BJ (cell line): ENCODE data around the gene SWAP70. TPM values are rescaled to one million over a fixed set of nuclear protein-coding genes. Genes with fewer than 3 reads are reported as not detected.

Experiments
- CTCF ChIA-PET: fragments of 350-600 bp; formaldehyde crosslinking; extraction: SDS; loops from one replicate; lab custom pipeline; 2021; ENCODE audit warnings: antibody characterized with exemption, inconsistent platforms; lab: Yijun Ruan, JAX
- POLR2A ChIA-PET: fragments of 300-600 bp; sonication (Branson Sonifier 250); formaldehyde crosslinking; extraction: SDS; loops from one replicate; lab custom pipeline; 2021; ENCODE audit warnings: antibody characterized with exemption; lab: Charles Lee
- DNase-seq: peaks from one replicate; pipeline ENCODE4 v3.0.0-alpha.2; 2011; ENCODE audit warnings: low read depth
- H3K27me3 ChIP-seq: 2 replicates; pipeline ENCODE4 v1.6.0; 2011; ENCODE audit warnings: low read length; ENCODE audit not compliant: control insufficient read depth, insufficient read depth
- H3K36me3 ChIP-seq: 2 replicates; pipeline ENCODE4 v1.5.1; 2011; ENCODE audit warnings: low read length; ENCODE audit not compliant: control insufficient read depth, insufficient read depth
- H3K4me3 ChIP-seq: 2 replicates; pipeline ENCODE4 v1.5.1; 2011; ENCODE audit warnings: low read depth, mild to moderate bottlenecking, control low read depth, low read length
- CTCF ChIP-seq: IDR thresholded peaks from 2 replicates; pipeline ENCODE4 v1.5.1; 2011; ENCODE audit warnings: low read depth, mild to moderate bottlenecking, control low read depth, inconsistent platforms, low read length, moderate library complexity; ENCODE audit not compliant: insufficient read depth
- polyA plus RNA-seq: library from polyadenylated mRNA; depleted of rRNA; stranded (reverse); fragments of >200 nt; gene quantifications from 2 replicates; pipeline ENCODE4 v1.2.3, GENCODE V29; 2011

Gene SWAP70
- polyA plus RNA-seq, 1 experiment = 16.6 TPM

- Histone ChIP-seq H3K27me3 (no peaks in the 10 kb centered on the region), H3K4me3 (no peak overlapping the region), H3K36me3 (no peaks in the 10 kb centered on the region)
- TF ChIP-seq CTCF = no peak
- DNase-seq = no peak
- ChIA-PET POLR2A (no interaction called here), CTCF (no interaction called here)
Observed at GRCh38 chr11:9657531-9657930, 6.3 kb upstream of the SWAP70 start.

DNA sequence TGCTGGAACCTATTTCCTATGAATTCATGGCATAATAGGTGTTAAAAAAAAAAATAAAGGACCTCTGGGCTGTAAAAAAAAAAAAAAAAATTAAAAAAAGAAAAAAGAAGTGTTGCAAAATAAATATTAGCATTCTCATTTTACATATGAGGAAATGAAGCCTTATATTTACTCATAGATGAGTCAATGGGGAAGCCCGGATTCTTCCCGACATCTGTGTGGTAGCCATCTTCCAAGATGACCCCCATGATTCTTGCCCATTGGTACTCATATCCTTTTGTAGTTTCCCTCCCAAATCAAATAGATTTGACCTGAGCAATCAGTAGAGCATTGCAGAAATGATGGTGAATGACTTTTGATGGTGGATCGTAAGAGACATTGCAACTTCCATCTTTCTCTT, 3.0 kb upstream of the SWAP70 start:
- POLR2A ChIA-PET = no interaction called here
- Histone ChIP-seq H3K4me3 (no peak overlapping the region), H3K27me3 (no peaks in the 10 kb centered on the region), H3K36me3 (no peaks in the 10 kb centered on the region)
- CTCF ChIA-PET = no interaction called here
- TF ChIP-seq CTCF = no peak
- no peak for DNase-seq

DNA sequence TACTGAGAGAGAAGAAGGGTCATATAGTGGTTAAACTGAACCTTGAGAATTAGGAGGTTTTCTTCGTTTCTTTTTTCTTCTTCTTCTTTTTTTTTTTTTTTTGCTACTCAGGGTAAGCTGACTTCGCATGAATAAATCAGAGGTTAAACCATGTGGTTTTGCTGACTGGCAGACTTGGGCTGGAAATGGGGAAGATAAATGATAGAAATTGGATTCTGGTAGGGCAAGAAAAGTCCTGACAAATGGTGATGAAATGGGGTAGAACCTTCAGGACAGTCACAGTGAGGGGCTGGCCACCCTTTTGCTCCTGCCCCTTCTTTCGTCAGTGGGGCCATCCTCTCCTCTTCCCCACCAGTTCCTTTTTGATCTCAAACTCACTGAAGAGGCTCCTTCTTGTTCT, 1.6 kb upstream of the SWAP70 start:
- H3K4me3 ChIP-seq = no peak overlapping the region
- CTCF ChIA-PET = no interaction called here
- POLR2A ChIA-PET = no interaction called here
- no peak for DNase-seq
- TF ChIP-seq CTCF = no peak
- no peaks in the 10 kb centered on the region for H3K27me3 ChIP-seq
- H3K36me3 ChIP-seq = no peaks in the 10 kb centered on the region; the same call in 1 of the 2 replicates

DNA sequence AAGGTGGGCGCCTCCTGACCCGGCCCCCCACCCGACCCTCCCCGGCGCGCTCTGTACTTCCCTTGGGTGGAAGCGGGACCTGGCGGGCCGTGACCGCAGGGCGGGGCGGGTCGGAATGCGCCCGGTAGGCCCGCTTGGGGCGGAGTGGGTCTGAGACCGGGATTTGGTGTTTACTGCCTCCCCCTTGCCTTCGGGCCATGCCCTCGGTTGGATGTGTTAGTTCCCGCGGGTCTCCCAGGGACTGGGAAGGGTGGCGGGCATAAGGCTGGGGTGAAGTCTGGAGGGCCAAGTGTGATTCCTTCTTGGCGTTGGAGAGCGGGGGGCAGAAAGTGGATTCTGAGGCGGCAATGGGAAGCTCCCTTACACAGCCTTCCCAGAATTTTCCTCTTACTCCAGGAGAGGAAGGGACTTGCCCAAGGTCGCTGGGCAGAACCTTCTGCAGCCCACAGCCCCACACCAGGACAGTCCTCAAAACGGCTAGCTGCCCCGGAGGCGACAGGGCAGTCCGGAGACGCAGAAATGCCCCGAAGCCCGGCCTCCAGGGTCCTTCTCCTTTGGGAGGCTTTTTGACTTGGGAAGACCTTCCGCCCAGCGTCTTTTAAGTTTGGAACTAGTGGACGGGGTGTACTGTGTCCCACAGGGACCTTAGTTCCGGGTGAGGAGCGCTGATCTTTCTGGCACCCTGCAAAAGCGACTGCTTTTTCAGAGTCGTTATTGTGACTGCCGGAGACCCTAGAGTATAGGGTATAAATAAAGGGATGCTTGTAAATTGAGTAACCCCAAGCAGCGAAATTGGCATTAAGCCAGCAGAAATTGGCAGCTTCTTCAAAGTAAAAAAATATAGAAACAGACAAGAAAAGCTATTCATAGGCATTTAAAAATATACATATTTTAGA, 647 bp downstream of the SWAP70 start:
- ChIA-PET CTCF (interaction anchor here (0.6 kb wide), 2 partner anchors 32 to 60 kb away, joined by 3 to 4 read pairs; no protein-coding TSS in a partner anchor), POLR2A (no interaction called here)
- no peak for DNase-seq

More for the DNA sequence above, 647 bp downstream of the SWAP70 start:
- Histone ChIP-seq H3K36me3 (no peaks in the 10 kb centered on the region; the same call in 1 of the 2 replicates), H3K27me3 (no peaks in the 10 kb centered on the region), H3K4me3 (peak overlapping the region; percentile 80)
- TF ChIP-seq CTCF = no peak
